Activated CD4-positive, CD25-positive, alpha-beta regulatory T cell treated with anti-CD3 and anti-CD28 coated beads, Interleukin-2, amount 50 U/mL, for 72 hours (primary cell): ENCODE measurements around the gene SPSB2.

Experiments used
- DNase-seq: peaks from one replicate; pipeline ENCODE4 v3.0.0; 2021

SPSB2 gene

GRCh38 chr12:6849976-6850560 lies 23.0 kb downstream of the SPSB2 start:
- DNase-seq, result no peak

- DNase-seq, result no peak
These were observed 23.7 kb downstream of the SPSB2 start for GRCh38 chr12:6849427-6849826.

GRCh38 chr12:6847676-6848075 lies 25.4 kb downstream of the SPSB2 start:
- DNase-seq, result no peak

GRCh38 chr12:6846316-6846869 lies 26.7 kb downstream of the SPSB2 start:
- DNase-seq, result no peak

GRCh38 chr12:6845395-6845794 lies 27.7 kb downstream of the SPSB2 start:
- DNase-seq, result no peak

GRCh38 chr12:6843118-6843902 lies 29.8 kb downstream of the SPSB2 start:
- no peak for DNase-seq

GRCh38 chr12:6842075-6842474 lies 31.0 kb downstream of the SPSB2 start:
- DNase-seq, result no peak

- no peak for DNase-seq
These were observed 32.2 kb downstream of the SPSB2 start, which contains the start of gene GNB3 for GRCh38 chr12:6840761-6841515. GNB3 (plus strand) TSS chr12:6840925; CDS start chr12:6841288, 363 bp downstream.

GRCh38 chr12:6840330-6840729 lies 32.8 kb downstream of the SPSB2 start:
- no peak for DNase-seq

GRCh38 chr12:6839482-6840201 lies 33.5 kb downstream of the SPSB2 start:
- no peak for DNase-seq

GRCh38 chr12:6838854-6839253 lies 34.2 kb downstream of the SPSB2 start:
- DNase-seq, result no peak

- no peak for DNase-seq
These were observed 35.6 kb downstream of the SPSB2 start for GRCh38 chr12:6837370-6838060.

- DNase-seq, result no peak
These were observed 36.3 kb downstream of the SPSB2 start for GRCh38 chr12:6836851-6837250.

- DNase-seq, result no peak
These were observed 38.2 kb downstream of the SPSB2 start for GRCh38 chr12:6834873-6835272.

- DNase-seq, result no peak
These were observed 38.8 kb downstream of the SPSB2 start for GRCh38 chr12:6834254-6834653.

- no peak for DNase-seq
These were observed 39.8 kb downstream of the SPSB2 start for GRCh38 chr12:6833189-6833890.

- DNase-seq, result no peak
These were observed 41.0 kb downstream of the SPSB2 start for GRCh38 chr12:6832125-6832524.

GRCh38 chr12:6831450-6831995 lies 41.6 kb downstream of the SPSB2 start:
- DNase-seq, result no peak

- no peak for DNase-seq
These were observed 42.1 kb downstream of the SPSB2 start for GRCh38 chr12:6830999-6831398.

- DNase-seq, result no peak
These were observed 42.7 kb downstream of the SPSB2 start for GRCh38 chr12:6830286-6830890.
